Hepatocyte (in vitro differentiated cells): ENCODE measurements around the gene ZDHHC12. TPM values are rescaled to one million over a fixed set of nuclear protein-coding genes. Genes with fewer than 3 reads are reported as not detected.

ENCODE experiments used
- DNase-seq: peaks from one replicate; pipeline ENCODE4 v3.0.0-alpha.2; 2016; ENCODE audit warnings: low spot score
- H2AFZ ChIP-seq: fragments of 200-600 bp; sonication (generic); 2 replicates; pipeline ENCODE4 v1.6.0; 2016; ENCODE audit warnings: antibody characterized with exemption, mild to moderate bottlenecking
- H3K27ac ChIP-seq: fragments of 200-600 bp; sonication (generic); 2 replicates; pipeline ENCODE4 v1.5.1; 2016; ENCODE audit warnings: mild to moderate bottlenecking
- H3K27me3 ChIP-seq: fragments of 200-600 bp; sonication (generic); 2 replicates; pipeline ENCODE4 v1.6.1; 2016
- H3K36me3 ChIP-seq: fragments of 200-600 bp; sonication (generic); replicated peaks from 2 replicates; pipeline ENCODE4 v1.5.1; 2016; ENCODE audit warnings: low read depth; ENCODE audit not compliant: insufficient read depth
- H3K4me1 ChIP-seq: fragments of 200-600 bp; sonication (generic); 2 replicates; pipeline ENCODE4 v1.5.1; 2016; ENCODE audit warnings: mild to moderate bottlenecking, moderate library complexity; ENCODE audit not compliant: insufficient read depth
- H3K4me2 ChIP-seq: fragments of 200-600 bp; sonication (generic); 2 replicates; pipeline ENCODE4 v1.6.0; 2016
- H3K4me3 ChIP-seq: fragments of 200-600 bp; sonication (generic); 2 replicates; pipeline ENCODE4 v1.5.1; 2016; ENCODE audit warnings: mild to moderate bottlenecking
- H3K79me2 ChIP-seq: fragments of 200-600 bp; sonication (generic); 2 replicates; pipeline ENCODE4 v1.6.0; 2017; ENCODE audit warnings: mild to moderate bottlenecking
- H3K9me2 ChIP-seq: fragments of 200-600 bp; sonication (generic); replicated peaks from 2 replicates; pipeline ENCODE4 v1.6.0; 2017; ENCODE audit warnings: mild to moderate bottlenecking; ENCODE audit not compliant: insufficient read depth
- H3K9me3 ChIP-seq: fragments of 200-600 bp; sonication (generic); 2 replicates; pipeline ENCODE4 v1.5.1; 2016; ENCODE audit warnings: low read depth, mild to moderate bottlenecking
- H4K20me1 ChIP-seq: fragments of 200-600 bp; sonication (generic); 2 replicates; pipeline ENCODE4 v1.6.0; 2016; ENCODE audit warnings: mild to moderate bottlenecking; ENCODE audit not compliant: insufficient read depth, poor library complexity, severe bottlenecking
- CTCF ChIP-seq: fragments of 200-600 bp; sonication (generic); IDR thresholded peaks from 2 replicates; pipeline ENCODE4 v1.5.1; 2016; ENCODE audit warnings: antibody characterized with exemption, mild to moderate bottlenecking; ENCODE audit not compliant: poor library complexity
- EZH2 ChIP-seq: fragments of 200-600 bp; sonication (generic); IDR thresholded peaks from 2 replicates; pipeline ENCODE4 v1.6.1; 2016; ENCODE audit warnings: antibody characterized with exemption, mild to moderate bottlenecking, borderline replicate concordance
- EZH2phosphoT487 ChIP-seq: fragments of 200-600 bp; sonication (generic); IDR thresholded peaks from one replicate; pipeline ENCODE4 v1.6.1; 2018; ENCODE audit warnings: antibody characterized with exemption, mild to moderate bottlenecking, low read depth, moderate library complexity; ENCODE audit not compliant: unreplicated experiment, severe bottlenecking
- WGBS: methylation state at CpG from one replicate; pipeline ENCODE4 v1.1.6; 2016; ENCODE audit warnings: low lambda C conversion rate; ENCODE audit errors: missing lambda C conversion rate; 5-methylcytosine and 5-hydroxymethylcytosine counted together
- polyA plus RNA-seq: library from polyadenylated mRNA; unstranded; fragments of >200 nt; fragmentation: Nextera tagmentation; extraction: Ambion mirVana; gene quantifications from 2 replicates; pipeline ENCODE4 v1.2.1, GENCODE V29; 2016
- total RNA-seq: library from RNA; depleted of rRNA; stranded (reverse); fragments of >200 nt; gene quantifications from 2 replicates; pipeline ENCODE4 v1.2.3, GENCODE V29; 2014

Gene ZDHHC12
- total and polyA plus RNA-seq, 2 experiments from 2014 or later: 26.2 to 76.3 TPM

- peaks cover 2% of the 10 kb centered on the region for H4K20me1 ChIP-seq
- H3K4me2 ChIP-seq: no peak overlapping the region
- 92% methylated on average over 6 of the region's 6 CpGs for WGBS
- H3K9me3 ChIP-seq: no peaks in the 10 kb centered on the region
- H3K79me2 ChIP-seq: peaks cover 8% of the 10 kb centered on the region
- no peaks in the 10 kb centered on the region for H3K36me3 ChIP-seq
- DNase-seq: no peak
- H2AFZ ChIP-seq: no peak overlapping the region
- H3K9me2 ChIP-seq: no peaks in the 10 kb centered on the region
- no peak overlapping the region for H3K4me3 ChIP-seq
- no peaks in the 10 kb centered on the region for H3K4me1 ChIP-seq
- no peaks in the 10 kb centered on the region for H3K27me3 ChIP-seq
- H3K27ac ChIP-seq: no peak overlapping the region
- no peak for TF ChIP-seq EZH2
Measured at GRCh38 chr9:128757602-128758001, 33.7 kb upstream of the ZDHHC12 start.

DNA sequence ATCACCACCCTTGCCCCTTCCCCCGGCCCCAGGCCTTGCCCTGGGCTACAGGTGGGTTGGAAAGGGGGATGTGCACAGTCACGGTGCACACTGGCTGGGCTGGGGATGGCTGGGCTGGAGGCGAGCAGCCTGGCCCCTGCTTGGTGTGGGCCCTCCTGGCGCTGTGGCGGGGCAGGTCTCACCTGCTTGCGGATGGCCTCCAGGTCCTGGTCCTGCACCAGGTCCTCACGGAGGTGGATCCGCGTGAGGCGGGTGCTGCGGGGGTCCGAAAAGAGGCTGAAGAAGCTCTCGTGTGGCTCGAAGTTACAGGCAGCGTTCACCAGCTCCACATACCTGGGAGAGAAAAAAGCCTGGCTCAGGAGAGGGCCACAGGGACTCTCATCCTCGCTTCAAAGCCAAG is 29.7 kb upstream of the ZDHHC12 start:
- Histone ChIP-seq H3K9me3 (no peaks in the 10 kb centered on the region), H3K4me1 (no peaks in the 10 kb centered on the region), H3K9me2 (no peaks in the 10 kb centered on the region), H3K79me2 (peaks cover 4% of the 10 kb centered on the region), H4K20me1 (peaks cover 2% of the 10 kb centered on the region), H3K27me3 (no peaks in the 10 kb centered on the region), H3K4me2 (no peak overlapping the region), H2AFZ (no peak overlapping the region), H3K4me3 (no peak overlapping the region), H3K36me3 (no peaks in the 10 kb centered on the region), H3K27ac (no peak overlapping the region)
- no peak for DNase-seq
- TF ChIP-seq CTCF (no peak), EZH2 (no peak), EZH2phosphoT487 (no peak)
- WGBS: 96% methylated on average over 16 of the region's 16 CpGs

DNA sequence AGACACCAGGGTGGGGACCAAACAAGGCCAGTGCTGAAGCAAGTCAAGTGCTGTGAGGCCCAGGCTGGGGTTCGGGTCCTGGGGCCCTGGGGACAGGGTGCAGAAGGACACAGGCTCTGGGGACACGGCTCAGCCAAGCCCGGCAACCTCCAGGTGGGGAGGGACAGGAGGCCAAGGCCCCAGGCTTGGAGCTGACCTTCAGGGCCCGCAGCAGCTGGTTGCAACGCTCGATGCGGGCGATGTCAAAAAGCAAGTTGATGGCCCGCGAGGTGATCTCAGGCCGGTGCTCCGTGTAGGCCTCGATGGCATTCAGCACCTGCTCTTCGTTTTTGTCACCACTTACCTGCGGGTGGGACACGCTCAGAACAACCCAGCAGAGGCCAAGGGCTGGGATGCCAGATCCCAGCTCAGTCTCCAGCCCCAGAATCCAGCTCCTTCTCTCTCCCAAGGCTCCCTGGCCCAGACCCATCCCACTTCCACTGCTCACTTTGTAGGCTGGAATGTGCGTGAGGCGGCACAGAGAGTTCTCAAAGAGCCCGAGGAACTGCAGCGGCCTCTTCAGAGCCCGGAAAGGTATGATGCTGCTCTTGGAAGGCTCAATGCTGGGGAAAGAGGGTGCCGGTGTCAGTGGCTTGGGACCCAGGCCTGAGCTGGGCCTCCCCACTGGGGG is 27.1 kb upstream of the ZDHHC12 start:
- Histone ChIP-seq H3K27me3 (no peaks in the 10 kb centered on the region), H3K4me2 (no peak overlapping the region), H3K27ac (no peak overlapping the region), H3K9me2 (no peaks in the 10 kb centered on the region), H3K79me2 (no peaks in the 10 kb centered on the region), H4K20me1 (peaks cover under 1% of the 10 kb centered on the region), H2AFZ (no peak overlapping the region), H3K4me1 (no peaks in the 10 kb centered on the region), H3K9me3 (no peaks in the 10 kb centered on the region), H3K36me3 (no peaks in the 10 kb centered on the region), H3K4me3 (no peak overlapping the region)
- no peak for DNase-seq
- 96% methylated on average over 22 of the region's 22 CpGs for WGBS
- TF ChIP-seq CTCF (no peak), EZH2phosphoT487 (no peak), EZH2 (no peak)

GRCh38 chr9:128747241-128747640 is 23.3 kb upstream of the ZDHHC12 start:
- TF ChIP-seq CTCF: no peak
- TF ChIP-seq EZH2: no peak
- no peak for TF ChIP-seq EZH2phosphoT487
- Histone ChIP-seq H3K9me2 (no peaks in the 10 kb centered on the region), H3K36me3 (no peaks in the 10 kb centered on the region)

More at GRCh38 chr9:128747241-128747640, 23.3 kb upstream of the ZDHHC12 start:
- no peak overlapping the region for H2AFZ ChIP-seq
- H3K27ac ChIP-seq: no peak overlapping the region
- WGBS: 95% methylated on average over 1 of the region's 1 CpG
- H3K27me3 ChIP-seq: no peaks in the 10 kb centered on the region
- H3K4me2 ChIP-seq: no peak overlapping the region
- DNase-seq: no peak
- H3K79me2 ChIP-seq: no peaks in the 10 kb centered on the region
- H3K4me3 ChIP-seq: no peak overlapping the region
- H3K9me3 ChIP-seq: no peaks in the 10 kb centered on the region
- no peaks in the 10 kb centered on the region for H4K20me1 ChIP-seq
- H3K4me1 ChIP-seq: no peaks in the 10 kb centered on the region
